Right lobe of liver (tissue), 6 donors: ENCODE data around the gene CFAP20DC. TPM values are rescaled to one million over a fixed set of nuclear protein-coding genes. Genes with fewer than 3 reads are reported as not detected.
"Not testable (repeated sequence)": the region's sequence is repeated elsewhere in the genome, so short reads cannot be mapped to it uniquely, and the experiment has no call there.

Experiments used
- ATAC-seq, 4 donors: fragments of 200-7000 bp; cut with Tn5 transposase; one replicate each; pipeline ENCODE4 v1.9.1; 2020; ENCODE audit warnings: mild to moderate bottlenecking in 4 of 4, moderate library complexity in 4 of 4
- DNase-seq, 3 donors: peaks; one replicate each; pipeline ENCODE4 v3.0.0-alpha.2; 2020
- H3K27ac ChIP-seq, 3 donors: fragments of 200-600 bp; one replicate each; pipeline ENCODE4 v1.8.0; 2022
- H3K27me3 ChIP-seq, 2 donors: fragments of 200-600 bp; one replicate each; pipeline ENCODE4 v1.8.0; 2022
- H3K36me3 ChIP-seq, 4 donors: fragments of 200-600 bp; sonication (generic) in 1 of 4; one replicate each; pipeline versions ENCODE4 v1.5.1 to v1.8.0; 2017 to 2022; ENCODE audit warnings: control low read depth in 1 of 4
- H3K4me1 ChIP-seq, 4 donors: fragments of 200-600 bp; sonication (generic) in 1 of 4; one replicate each; pipeline versions ENCODE4 v1.5.1 to v1.8.0; 2017 to 2022; ENCODE audit warnings: control low read depth in 1 of 4
- H3K4me3 ChIP-seq, 3 donors: fragments of 200-600 bp; one replicate each; pipeline ENCODE4 v1.8.0; 2022
- H3K9me3 ChIP-seq, 4 donors: fragments of 200-600 bp; sonication (generic) in 1 of 4; one replicate each; pipeline versions ENCODE4 v1.5.1 to v1.8.0; 2017 to 2022; ENCODE audit warnings: control low read depth in 1 of 4
- POLR2A ChIP-seq: fragments of 450-650 bp; IDR thresholded peaks from one replicate; pipeline ENCODE4 v1.6.1; 2017; ENCODE audit warnings: antibody characterized with exemption, mild to moderate bottlenecking
- WGBS: methylation state at CpG from one replicate; pipeline ENCODE4 v1.1.6; 2018; ENCODE audit warnings: low coverage, low lambda C conversion rate; ENCODE audit not compliant: insufficient coverage; ENCODE audit errors: missing lambda C conversion rate; 5-methylcytosine and 5-hydroxymethylcytosine counted together
- intact Hi-C, 2 donors: fragments of 100-400 bp; cut with DNase I; formaldehyde crosslinking; loops; one replicate each; pipeline versions ENCODE4 v1.11.2 to v1.14.1; 2022
- total RNA-seq, 6 experiments: library from RNA; depleted of rRNA in 2 of 6; stranded (reverse); fragments of >200 nt in 2 of 6; fragmentation: NEBNext Ultra II Directional in 3 of 6; extraction: Animal tissue kit (Norgen Biotek cat#: 25700) in 3 of 6; gene quantifications; one replicate each; pipeline versions ENCODE4 v1.1.0 to v1.2.4, GENCODE V29; 2016 to 2023
- TF ChIP-seq, protein P1 (sequence below), 4 donors: fragments of 200-600 bp in 3 of 4; fragments of 450-650 bp in 1 of 4; IDR thresholded peaks; one replicate each; pipeline versions ENCODE4 v1.5.1 to v1.8.0; 2016 to 2022; ENCODE audit warnings: antibody characterized with exemption in 4 of 4, mild to moderate bottlenecking in 2 of 4
- donor health status: DM: no; HTN: yes; CAD: no.
- donor health status: DM: no; HTN: no; CAD: no.
- donor health status: DM: no; HTN: no; CAD: no.
- donor health status: DM: no; HTN: yes; CAD: no.
- donor health status: DM: no; HTN: yes; CAD: no.

The CFAP20DC gene
- total RNA-seq, 6 experiments from 2014 or later: 0.67 to 2.7 (median 1.5) TPM

GRCh38 chr3:58708116-58708791 lies 341.6 kb downstream of the CFAP20DC start:
- Histone ChIP-seq H3K27me3 (no peaks in the 10 kb centered on the region), H3K9me3 (no peaks in the 10 kb centered on the region), H3K4me3 (no peak overlapping the region), H3K27ac (peak overlapping the region; percentile 33 to 65 (median 57)), H3K36me3 (no peaks in the 10 kb centered on the region), H3K4me1 (peaks cover 0 to 23% (median 8%) of the 10 kb centered on the region in 4 donors)
- WGBS: 40% methylated on average over 3 of the region's 3 CpGs
- TF ChIP-seq, protein P1, sequence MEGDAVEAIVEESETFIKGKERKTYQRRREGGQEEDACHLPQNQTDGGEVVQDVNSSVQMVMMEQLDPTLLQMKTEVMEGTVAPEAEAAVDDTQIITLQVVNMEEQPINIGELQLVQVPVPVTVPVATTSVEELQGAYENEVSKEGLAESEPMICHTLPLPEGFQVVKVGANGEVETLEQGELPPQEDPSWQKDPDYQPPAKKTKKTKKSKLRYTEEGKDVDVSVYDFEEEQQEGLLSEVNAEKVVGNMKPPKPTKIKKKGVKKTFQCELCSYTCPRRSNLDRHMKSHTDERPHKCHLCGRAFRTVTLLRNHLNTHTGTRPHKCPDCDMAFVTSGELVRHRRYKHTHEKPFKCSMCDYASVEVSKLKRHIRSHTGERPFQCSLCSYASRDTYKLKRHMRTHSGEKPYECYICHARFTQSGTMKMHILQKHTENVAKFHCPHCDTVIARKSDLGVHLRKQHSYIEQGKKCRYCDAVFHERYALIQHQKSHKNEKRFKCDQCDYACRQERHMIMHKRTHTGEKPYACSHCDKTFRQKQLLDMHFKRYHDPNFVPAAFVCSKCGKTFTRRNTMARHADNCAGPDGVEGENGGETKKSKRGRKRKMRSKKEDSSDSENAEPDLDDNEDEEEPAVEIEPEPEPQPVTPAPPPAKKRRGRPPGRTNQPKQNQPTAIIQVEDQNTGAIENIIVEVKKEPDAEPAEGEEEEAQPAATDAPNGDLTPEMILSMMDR (IDR thresholded peaks at IDR 0.05): no peak
- TF ChIP-seq POLR2A: no peak
- intact Hi-C loops: no loop called here
- ATAC-seq (peak; percentile 82 to 97 (median 87)), DNase-seq (peak in 1 of 3 donors; percentile 54)

- ATAC-seq (peak; percentile 37 to 63 (median 38)), DNase-seq (no peak)
Measured at GRCh38 chr3:58707390-58707930, 342.4 kb downstream of the CFAP20DC start.

GRCh38 chr3:58706395-58707167 lies 343.2 kb downstream of the CFAP20DC start:
- peak overlapping the region in 1 of 3 donors; percentile 57 for H3K27ac ChIP-seq
- intact Hi-C loops: no loop called here
- TF ChIP-seq, protein P1 (IDR thresholded peaks at IDR 0.05): no peak
- TF ChIP-seq POLR2A: no peak

More at GRCh38 chr3:58707390-58707930, 342.4 kb downstream of the CFAP20DC start:
- Histone ChIP-seq H3K4me3 (no peak overlapping the region), H3K9me3 (no peaks in the 10 kb centered on the region), H3K27ac (peak overlapping the region in 2 of 3 donors; percentile 57 to 65), H3K27me3 (no peaks in the 10 kb centered on the region), H3K4me1 (peaks cover 0 to 23% (median 8%) of the 10 kb centered on the region in 4 donors), H3K36me3 (no peaks in the 10 kb centered on the region)
- intact Hi-C loops: no loop called here
- TF ChIP-seq, protein P1 (IDR thresholded peaks at IDR 0.05): no peak
- TF ChIP-seq POLR2A: no peak
- WGBS: 56% methylated on average over 3 of the region's 3 CpGs

GRCh38 chr3:58704745-58705144 lies 345.1 kb downstream of the CFAP20DC start:
- H3K36me3 ChIP-seq: no peaks in the 10 kb centered on the region
- H3K4me3 ChIP-seq: no peak overlapping the region
- ATAC-seq (no peak), DNase-seq (no peak)
- intact Hi-C loops: no loop called here
- TF ChIP-seq, protein P1 (IDR thresholded peaks at IDR 0.05): no peak
- TF ChIP-seq POLR2A: no peak
- no peaks in the 10 kb centered on the region for H3K27me3 ChIP-seq
- H3K27ac ChIP-seq: no peak overlapping the region
- peaks cover 0 to 23% (median 8%) of the 10 kb centered on the region in 4 donors for H3K4me1 ChIP-seq
- WGBS: 40% methylated on average over 2 of the region's 2 CpGs
- no peaks in the 10 kb centered on the region for H3K9me3 ChIP-seq

More at GRCh38 chr3:58706395-58707167, 343.2 kb downstream of the CFAP20DC start:
- no peaks in the 10 kb centered on the region for H3K36me3 ChIP-seq
- peaks cover 0 to 23% (median 8%) of the 10 kb centered on the region in 4 donors for H3K4me1 ChIP-seq
- no peaks in the 10 kb centered on the region for H3K9me3 ChIP-seq
- H3K27me3 ChIP-seq: no peaks in the 10 kb centered on the region
- ATAC-seq: no peak
- WGBS: 89% methylated on average over 2 of the region's 2 CpGs
- no peak overlapping the region for H3K4me3 ChIP-seq
- DNase-seq: no peak

DNA sequence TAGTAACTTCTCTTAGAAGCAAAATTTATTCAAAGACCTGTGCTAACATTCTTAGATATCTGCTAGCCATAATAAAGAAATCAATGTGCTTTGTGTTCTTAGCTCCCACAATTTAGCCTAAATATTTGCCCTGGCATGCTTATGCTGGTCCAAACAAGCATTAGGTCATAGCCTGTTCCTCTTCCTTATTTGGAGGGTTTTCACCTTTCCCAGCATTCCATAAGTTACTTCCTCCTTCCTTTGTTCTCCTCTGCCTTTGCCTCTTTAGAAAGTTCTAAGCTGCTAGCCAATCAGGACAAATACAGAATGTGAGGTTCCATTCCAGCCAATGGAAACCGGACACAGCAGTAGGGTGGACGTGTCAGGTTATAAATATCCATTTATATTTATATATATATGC lies 345.5 kb downstream of the CFAP20DC start:
- H3K27me3 ChIP-seq, ATAC-seq, DNase-seq, H3K36me3 ChIP-seq, intact Hi-C loops, H3K9me3 ChIP-seq, H3K4me3 ChIP-seq, H3K27ac ChIP-seq: not testable (repeated sequence)
- WGBS: 71% methylated on average over 2 of the region's 2 CpGs
- H3K4me1 ChIP-seq: peaks cover 0 to 23% (median 8%) of the 10 kb centered on the region in 4 donors
